ENCODE data around the gene UQCRFS1.

UQCRFS1 gene

GRCh38 chr19:29155683-29156082 lies 57.3 kb downstream of the UQCRFS1 start:
- no peak for TF ChIP-seq CTCF (conservative IDR thresholded peaks at IDR 0.05; ENCODE audit: low read depth, low read length)
- Histone ChIP-seq H4K20me1 (ENCODE audit: insufficient read depth) (no peaks in the 10 kb centered on the region), H3K4me2 (no peak overlapping the region), H3K9ac (no peak overlapping the region), H3K27me3 (ENCODE audit: insufficient read depth, low read depth) (no peaks in the 10 kb centered on the region), H3K27ac (no peak overlapping the region), H2AFZ (ENCODE audit: low read depth) (no peak overlapping the region), H3K79me2 (ENCODE audit: insufficient read depth, low read depth) (no peaks in the 10 kb centered on the region), H3K36me3 (ENCODE audit: insufficient read depth) (no peaks in the 10 kb centered on the region), H3K4me3 (IDR thresholded peaks at IDR 0.05; ENCODE audit: insufficient read depth, low read depth, low read length) (no peak overlapping the region), H3K4me1 (ENCODE audit: low read depth, poor library complexity, severe bottlenecking) (no peaks in the 10 kb centered on the region)

Measured in KMS-11 (cell line).